ENCODE data around the gene CCS.
"Not testable (repeated sequence)": the region's sequence is repeated elsewhere in the genome, so short reads cannot be mapped to it uniquely, and the experiment has no call there.

The CCS gene

GRCh38 chr11:66636411-66636810 is 43.4 kb downstream of the CCS start:
- TF ChIP-seq CTCF (IDR thresholded peaks at IDR 0.05; ENCODE audit: low read depth, low read length, missing control alignments): no peak
- no peak for DNase-seq (ENCODE audit: low read depth)
- no peak overlapping the region for H3K4me3 ChIP-seq (ENCODE audit: low read depth, low read length)
- in situ Hi-C loops (cut with HindIII; ENCODE audit: low sequenced_read_pairs): no loop called here

GRCh38 chr11:66637557-66638176 is 44.7 kb downstream of the CCS start:
- no peak for DNase-seq (ENCODE audit: low read depth)
- H3K4me3 ChIP-seq (ENCODE audit: low read depth, low read length): peak overlapping the region; percentile 68
- in situ Hi-C loops (cut with HindIII; ENCODE audit: low sequenced_read_pairs): no loop called here

GRCh38 chr11:66638177-66639065 is 45.4 kb downstream of the CCS start, which contains the start of gene RBM4:
RBM4 (plus strand) TSS chr11:66638703; CDS start chr11:66639712, 1,009 bp downstream.
- peak within 1 kb of the TSS; percentile 68 for H3K4me3 ChIP-seq (ENCODE audit: low read depth, low read length)
- in situ Hi-C loops (cut with HindIII; ENCODE audit: low sequenced_read_pairs): no loop called here
- DNase-seq (ENCODE audit: low read depth): peak; percentile 100
- peak; percentile 11 for TF ChIP-seq CTCF (IDR thresholded peaks at IDR 0.05; ENCODE audit: low read depth, low read length, missing control alignments)

More at GRCh38 chr11:66637557-66638176, 44.7 kb downstream of the CCS start:
- no peak for TF ChIP-seq CTCF (IDR thresholded peaks at IDR 0.05; ENCODE audit: low read depth, low read length, missing control alignments)

- in situ Hi-C loops (cut with HindIII; ENCODE audit: low sequenced_read_pairs): no loop called here
- TF ChIP-seq CTCF (IDR thresholded peaks at IDR 0.05; ENCODE audit: low read depth, low read length, missing control alignments): peak; percentile 9
- DNase-seq (ENCODE audit: low read depth): no peak
- H3K4me3 ChIP-seq (ENCODE audit: low read depth, low read length): peak overlapping the region; percentile 68
Observed at GRCh38 chr11:66639066-66639813, 46.3 kb downstream of the CCS start.

- peak overlapping the region; percentile 68 for H3K4me3 ChIP-seq (ENCODE audit: low read depth, low read length)
- in situ Hi-C loops (cut with HindIII; ENCODE audit: low sequenced_read_pairs); DNase-seq (ENCODE audit: low read depth): not testable (repeated sequence)
Observed at GRCh38 chr11:66639814-66640340, 46.9 kb downstream of the CCS start.

GRCh38 chr11:66641834-66642233 is 48.8 kb downstream of the CCS start:
- DNase-seq (ENCODE audit: low read depth): no peak
- in situ Hi-C loops (cut with HindIII; ENCODE audit: low sequenced_read_pairs): no loop called here
- peak overlapping the region; percentile 68 for H3K4me3 ChIP-seq (ENCODE audit: low read depth, low read length)
- no peak for TF ChIP-seq CTCF (IDR thresholded peaks at IDR 0.05; ENCODE audit: low read depth, low read length, missing control alignments)
